OCI-LY7 (cell line): ENCODE data around the gene POLR1E. TPM values are rescaled to one million over a fixed set of nuclear protein-coding genes. Genes with fewer than 3 reads are reported as not detected.

Experiments
- BruUV-seq: library from RNA; stranded (reverse); fragments of 400-500 nt; replicated peaks from 2 replicates; lab custom pipeline; 2021; lab: Mats Ljungman, UMichigan
- CTCF ChIA-PET: fragments of 300-600 bp; sonication (Branson Sonifier 250); formaldehyde crosslinking; loops from one replicate; lab custom pipeline; 2022; ENCODE audit warnings: antibody characterized with exemption; ENCODE audit not compliant: unreplicated experiment; lab: Charles Lee
- POLR2A ChIA-PET: fragments of 300-600 bp; sonication (Branson Sonifier 250); formaldehyde crosslinking; loops from one replicate; lab custom pipeline; 2022; ENCODE audit warnings: antibody characterized with exemption; lab: Charles Lee
- DNase-seq: peaks from one replicate; pipeline ENCODE4 v3.0.0-alpha.2; 2015; ENCODE audit warnings: low spot score
- H2AFZ ChIP-seq: fragments of 200-600 bp; sonication (generic), shearing (Covaris generic); 2 replicates; pipeline ENCODE4 v1.6.1; 2014; ENCODE audit warnings: mild to moderate bottlenecking, antibody characterized with exemption, low read length, moderate library complexity
- H3K27ac ChIP-seq: fragments of 200-600 bp; sonication (generic); 2 replicates; pipeline ENCODE4 v1.5.1; 2014; ENCODE audit warnings: mixed run types, low read depth, mild to moderate bottlenecking, moderate library complexity, low read length, inconsistent platforms; ENCODE audit not compliant: poor library complexity, severe bottlenecking
- H3K36me3 ChIP-seq: fragments of 200-600 bp; sonication (generic); 2 replicates; pipeline ENCODE4 v1.6.1; 2014; ENCODE audit warnings: mild to moderate bottlenecking, antibody characterized with exemption, low read length, moderate library complexity, mixed read lengths; ENCODE audit not compliant: insufficient read depth
- H3K4me1 ChIP-seq: fragments of 200-600 bp; sonication (generic); 2 replicates; pipeline ENCODE4 v1.5.1; 2014; ENCODE audit warnings: mild to moderate bottlenecking, low read length; ENCODE audit not compliant: insufficient read depth, poor library complexity, severe bottlenecking
- H3K4me2 ChIP-seq: fragments of 200-600 bp; sonication (generic); 2 replicates; pipeline ENCODE4 v1.6.1; 2014; ENCODE audit warnings: mild to moderate bottlenecking, low read length
- H3K4me3 ChIP-seq: fragments of 200-600 bp; sonication (generic); 2 replicates; pipeline ENCODE4 v1.5.1; 2014; ENCODE audit warnings: mild to moderate bottlenecking, low read depth, low read length; ENCODE audit not compliant: poor library complexity, severe bottlenecking
- H3K79me2 ChIP-seq: fragments of 200-600 bp; sonication (generic); 2 replicates; pipeline ENCODE4 v1.6.1; 2016; ENCODE audit warnings: low read depth, mild to moderate bottlenecking, low read length, moderate library complexity, mixed read lengths; ENCODE audit not compliant: insufficient read depth
- H3K9me2 ChIP-seq: fragments of 200-600 bp; sonication (generic); 2 replicates; pipeline ENCODE4 v1.6.1; 2016; ENCODE audit warnings: mild to moderate bottlenecking, low read length, mixed read lengths; ENCODE audit not compliant: insufficient read depth
- H3K9me3 ChIP-seq: fragments of 200-600 bp; sonication (generic); 2 replicates; pipeline ENCODE4 v1.6.1; 2014; ENCODE audit warnings: mild to moderate bottlenecking, mixed run types, low read length, mixed read lengths
- H4K20me1 ChIP-seq: fragments of 200-600 bp; sonication (generic); 2 replicates; pipeline ENCODE4 v1.6.1; 2014; ENCODE audit warnings: mild to moderate bottlenecking, antibody characterized with exemption, low read length, moderate library complexity, mixed read lengths; ENCODE audit not compliant: insufficient read depth
- CTCF ChIP-seq: fragments of 200-600 bp; sonication (generic); conservative IDR thresholded peaks from 2 replicates; pipeline ENCODE4 v1.5.1; 2014; ENCODE audit warnings: mild to moderate bottlenecking, antibody characterized with exemption, low read length, moderate library complexity, mixed read lengths
- EZH2phosphoT487 ChIP-seq: fragments of 200-600 bp; sonication (generic); IDR thresholded peaks from 2 replicates; pipeline ENCODE4 v1.6.1; 2018; ENCODE audit warnings: low read depth, borderline replicate concordance, mild to moderate bottlenecking, mixed run types, antibody characterized with exemption, low read length, moderate library complexity, mixed read lengths
- intact Hi-C: fragments of 100-400 bp; cut with micrococcal nuclease; formaldehyde crosslinking; loops from one replicate; pipeline ENCODE4 v1.10.0; 2022; ENCODE audit not compliant: unreplicated experiment
- total RNA-seq, 2 experiments: library from RNA; depleted of rRNA in 1 of 2; stranded (reverse); fragments of >200 nt in 1 of 2; shearing (Covaris generic) in 1 of 2; gene quantifications; 2 replicates each; pipeline ENCODE4 v1.2.3, GENCODE V29; 2014 to 2022

Gene POLR1E
- total RNA-seq, 2 experiments from 2014 or later: 44.3 to 47.6 TPM

DNA sequence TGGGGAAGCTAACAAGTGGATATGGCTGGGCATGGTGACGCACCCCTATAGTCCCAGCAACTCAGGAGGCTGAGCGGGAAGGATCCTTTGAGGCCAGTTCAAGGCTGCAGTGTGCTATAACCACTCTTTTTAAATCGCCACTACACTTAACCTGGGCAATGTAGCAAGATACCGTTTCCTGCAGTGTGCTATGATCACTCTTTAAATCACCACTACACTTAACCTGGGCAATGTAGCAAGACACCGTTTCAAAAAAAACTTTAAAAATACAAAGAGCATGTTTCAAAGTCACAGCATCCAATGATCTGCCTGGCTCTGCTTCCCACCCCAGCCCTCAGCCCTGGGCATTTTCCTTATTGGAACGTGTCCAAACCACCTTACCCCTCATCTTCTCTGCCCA is 48.7 kb upstream of the POLR1E start:
- Histone ChIP-seq H3K9me2 (no peaks in the 10 kb centered on the region), H2AFZ (no peak overlapping the region), H3K9me3 (no peaks in the 10 kb centered on the region), H3K4me2 (no peak overlapping the region), H3K4me1 (peaks cover 9% of the 10 kb centered on the region), H3K4me3 (no peak overlapping the region), H4K20me1 (no peaks in the 10 kb centered on the region), H3K36me3 (peaks cover 98% of the 10 kb centered on the region), H3K27ac (no peak overlapping the region), H3K79me2 (no peaks in the 10 kb centered on the region; the same call in 1 of the 2 replicates)
- intact Hi-C loops: no loop called here
- CTCF ChIA-PET: no interaction called here
- no TSS peak for BruUV-seq
- POLR2A ChIA-PET: no interaction called here
- TF ChIP-seq EZH2phosphoT487 (no peak), CTCF (no peak)
- no peak for DNase-seq

- peaks cover 98% of the 10 kb centered on the region for H3K36me3 ChIP-seq
- H3K4me3 ChIP-seq: no peak overlapping the region
- H3K4me1 ChIP-seq: peaks cover 2% of the 10 kb centered on the region
- TF ChIP-seq CTCF: no peak
- TF ChIP-seq EZH2phosphoT487: no peak
- H3K27ac ChIP-seq: no peak overlapping the region
- intact Hi-C loops: no loop called here
- H3K9me3 ChIP-seq: no peaks in the 10 kb centered on the region
- no peak overlapping the region for H3K4me2 ChIP-seq
- DNase-seq: no peak
- H3K79me2 ChIP-seq: no peaks in the 10 kb centered on the region; the same call in 1 of the 2 replicates
- H2AFZ ChIP-seq: no peak overlapping the region
- POLR2A ChIA-PET: no interaction called here
- BruUV-seq: no TSS peak
- H3K9me2 ChIP-seq: no peaks in the 10 kb centered on the region
- CTCF ChIA-PET: no interaction called here
- no peaks in the 10 kb centered on the region for H4K20me1 ChIP-seq
These were observed 48.1 kb upstream of the POLR1E start for GRCh38 chr9:37437621-37438020.

DNA sequence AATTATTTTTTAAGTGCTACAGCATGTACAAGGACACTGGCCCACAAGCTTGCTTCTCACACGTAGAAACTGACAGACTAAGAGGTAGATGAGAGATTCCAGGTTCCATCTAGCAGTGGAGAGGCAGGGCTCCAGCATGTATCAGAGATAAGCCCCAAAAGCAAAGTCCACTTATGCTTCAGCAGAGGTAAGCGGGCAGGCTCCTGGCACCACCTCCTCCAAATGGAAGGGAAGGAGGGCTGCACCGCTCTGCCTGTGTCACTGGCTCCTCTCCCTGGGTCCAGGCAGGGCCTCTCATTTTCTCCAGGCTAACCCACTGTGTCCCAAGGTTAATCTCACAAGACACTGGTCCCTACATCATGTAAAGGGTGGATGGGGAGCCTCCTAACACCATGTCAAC is 47.4 kb upstream of the POLR1E start:
- H4K20me1 ChIP-seq: no peaks in the 10 kb centered on the region
- H3K36me3 ChIP-seq: peaks cover 95% of the 10 kb centered on the region
- no peaks in the 10 kb centered on the region for H3K9me2 ChIP-seq
- CTCF ChIA-PET: no interaction called here
- no peak overlapping the region for H3K4me3 ChIP-seq
- H2AFZ ChIP-seq: no peak overlapping the region
- no TSS peak for BruUV-seq
- no peak for DNase-seq
- H3K4me1 ChIP-seq: no peaks in the 10 kb centered on the region
- TF ChIP-seq CTCF: no peak
- no peak for TF ChIP-seq EZH2phosphoT487
- H3K9me3 ChIP-seq: no peaks in the 10 kb centered on the region
- no peaks in the 10 kb centered on the region; the same call in 1 of the 2 replicates for H3K79me2 ChIP-seq
- no peak overlapping the region for H3K4me2 ChIP-seq
- intact Hi-C loops: no loop called here
- POLR2A ChIA-PET: no interaction called here
- H3K27ac ChIP-seq: no peak overlapping the region
